DND-41 (cell line): ENCODE data around the gene ARL16.

Experiments used
- CTCF ChIP-seq: IDR thresholded peaks from 2 replicates; pipeline ENCODE4 v1.5.1; 2012; ENCODE audit warnings: borderline replicate concordance, low read length, moderate library complexity, mild to moderate bottlenecking; ENCODE audit not compliant: poor library complexity, severe bottlenecking; ENCODE audit errors: extremely low read depth
- EZH2 ChIP-seq: IDR thresholded peaks from 3 replicates; pipeline ENCODE4 v1.6.1; 2012; ENCODE audit warnings: borderline replicate concordance, low read depth, mild to moderate bottlenecking, moderate library complexity, low read length, inconsistent platforms; ENCODE audit not compliant: severe bottlenecking

DNA sequence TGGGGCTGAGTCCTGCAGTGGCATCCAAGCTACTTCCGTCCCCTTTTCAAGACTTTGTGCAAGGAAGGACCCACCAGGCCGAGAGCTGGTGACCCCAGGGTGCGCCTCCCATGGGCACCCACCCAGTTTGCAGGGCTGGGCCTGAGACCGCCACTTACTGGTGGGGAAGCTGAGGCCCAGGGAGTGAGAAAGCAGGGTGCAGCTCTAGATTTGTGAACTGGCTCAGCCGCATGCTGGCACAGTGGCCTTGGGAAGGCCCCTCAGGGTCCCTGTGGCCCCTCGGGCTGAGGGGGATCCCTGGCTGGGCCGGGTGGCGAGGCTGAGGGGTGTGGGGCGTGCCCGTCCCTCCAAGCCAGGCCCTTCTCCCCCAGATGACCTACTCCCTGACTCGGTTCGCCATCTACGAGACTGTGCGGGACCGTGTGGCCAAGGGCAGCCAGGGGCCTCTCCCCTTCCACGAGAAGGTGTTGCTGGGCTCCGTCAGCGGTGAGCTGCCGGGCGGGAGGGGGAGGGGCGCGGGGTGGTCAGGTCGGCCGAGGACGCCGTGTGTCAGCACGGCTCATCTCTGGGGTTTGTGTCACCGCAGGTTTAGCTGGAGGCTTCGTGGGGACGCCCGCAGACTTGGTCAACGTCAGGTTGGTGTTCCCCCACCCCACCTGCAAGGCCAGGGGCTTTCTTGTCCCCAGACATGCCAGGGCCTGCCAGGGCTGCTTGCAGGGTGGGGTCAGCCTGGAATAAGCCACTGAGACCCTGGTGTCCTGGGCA, 31.7 kb upstream of the ARL16 start:
- TF ChIP-seq CTCF, result no peak
- TF ChIP-seq EZH2, result no peak
